PC-9 (cell line): ENCODE measurements around the gene FAM98C. TPM values are rescaled to one million over a fixed set of nuclear protein-coding genes. Genes with fewer than 3 reads are reported as not detected.

ENCODE experiments used
- BruUV-seq: library from RNA; stranded (reverse); fragments of 400-500 nt; replicated peaks from 2 replicates; lab custom pipeline; 2021; lab: Mats Ljungman, UMichigan
- CTCF ChIA-PET: fragments of 300-600 bp; sonication (Branson Sonifier 250); formaldehyde crosslinking; loops from one replicate; lab custom pipeline; 2022; ENCODE audit warnings: antibody characterized with exemption; lab: Charles Lee
- POLR2A ChIA-PET: fragments of 300-600 bp; sonication (Branson Sonifier 250); formaldehyde crosslinking; loops from one replicate; lab custom pipeline; 2022; ENCODE audit warnings: antibody characterized with exemption; ENCODE audit not compliant: unreplicated experiment; lab: Charles Lee
- DNase-seq, 2 experiments: peaks; one replicate each; pipeline versions ENCODE4 v3.0.0 to v3.0.0-alpha.2; 2015 to 2022; ENCODE audit warnings: mixed read lengths in 1 of 2
- H2AFZ ChIP-seq: fragments of 200-600 bp; sonication (generic); 2 replicates; pipeline ENCODE4 v1.8.1; 2017; ENCODE audit warnings: antibody characterized with exemption
- H3F3A ChIP-seq: fragments of 200-600 bp; sonication (generic); 2 replicates; pipeline ENCODE4 v1.8.1; 2017; ENCODE audit warnings: antibody characterized with exemption, mild to moderate bottlenecking, low read depth; ENCODE audit not compliant: insufficient read depth
- H3K27ac ChIP-seq: fragments of 200-600 bp; sonication (generic); 2 replicates; pipeline ENCODE4 v1.6.1; 2016; ENCODE audit warnings: mixed run types
- H3K27me3 ChIP-seq: fragments of 200-600 bp; sonication (generic); 2 replicates; pipeline ENCODE4 v1.6.1; 2016; ENCODE audit warnings: low read depth, mixed run types; ENCODE audit not compliant: insufficient read depth
- H3K36me3 ChIP-seq: fragments of 200-600 bp; sonication (generic); 2 replicates; pipeline ENCODE4 v1.6.1; 2016; ENCODE audit warnings: low read depth, mixed run types
- H3K4me1 ChIP-seq: fragments of 200-600 bp; sonication (generic); replicated peaks from 2 replicates; pipeline ENCODE4 v1.6.1; 2016; ENCODE audit warnings: mixed run types; ENCODE audit not compliant: insufficient read depth
- H3K4me2 ChIP-seq: fragments of 200-600 bp; sonication (generic); 2 replicates; pipeline ENCODE4 v1.6.1; 2017; ENCODE audit warnings: mixed run types
- H3K4me3 ChIP-seq: fragments of 200-600 bp; sonication (generic); 2 replicates; pipeline ENCODE4 v1.6.1; 2016; ENCODE audit warnings: mixed run types
- H3K79me2 ChIP-seq: fragments of 200-600 bp; sonication (generic); 2 replicates; pipeline ENCODE4 v1.6.1; 2017; ENCODE audit warnings: low read depth, mixed run types
- H3K9me2 ChIP-seq: fragments of 200-600 bp; sonication (generic); 2 replicates; pipeline ENCODE4 v1.8.1; 2017; ENCODE audit warnings: mild to moderate bottlenecking; ENCODE audit not compliant: insufficient read depth
- H3K9me3 ChIP-seq: fragments of 200-600 bp; sonication (generic); 2 replicates; pipeline ENCODE4 v1.8.1; 2016; ENCODE audit warnings: low read depth; ENCODE audit not compliant: insufficient read depth
- H4K20me1 ChIP-seq: fragments of 200-600 bp; sonication (generic); 2 replicates; pipeline ENCODE4 v1.8.1; 2017; ENCODE audit not compliant: insufficient read depth
- EZH2 ChIP-seq: fragments of 200-600 bp; sonication (generic); IDR thresholded peaks from 2 replicates; pipeline ENCODE4 v1.8.0; 2017; ENCODE audit warnings: antibody characterized with exemption, low read depth
- intact Hi-C: fragments of 100-400 bp; cut with micrococcal nuclease; formaldehyde crosslinking; loops from one replicate; pipeline ENCODE4 v1.10.0; 2022; ENCODE audit not compliant: unreplicated experiment
- total RNA-seq: library from RNA; stranded (reverse); gene quantifications from 2 replicates; pipeline ENCODE4 v1.2.3, GENCODE V29; 2021
- TF ChIP-seq, protein P1 (sequence below): fragments of 200-600 bp; sonication (generic); conservative IDR thresholded peaks from 2 replicates; pipeline ENCODE4 v1.6.1; 2017; ENCODE audit warnings: mixed run types, antibody characterized with exemption, mild to moderate bottlenecking, moderate library complexity

The FAM98C gene
- total RNA-seq, 1 experiment from 2014 or later: 15.8 TPM

DNA sequence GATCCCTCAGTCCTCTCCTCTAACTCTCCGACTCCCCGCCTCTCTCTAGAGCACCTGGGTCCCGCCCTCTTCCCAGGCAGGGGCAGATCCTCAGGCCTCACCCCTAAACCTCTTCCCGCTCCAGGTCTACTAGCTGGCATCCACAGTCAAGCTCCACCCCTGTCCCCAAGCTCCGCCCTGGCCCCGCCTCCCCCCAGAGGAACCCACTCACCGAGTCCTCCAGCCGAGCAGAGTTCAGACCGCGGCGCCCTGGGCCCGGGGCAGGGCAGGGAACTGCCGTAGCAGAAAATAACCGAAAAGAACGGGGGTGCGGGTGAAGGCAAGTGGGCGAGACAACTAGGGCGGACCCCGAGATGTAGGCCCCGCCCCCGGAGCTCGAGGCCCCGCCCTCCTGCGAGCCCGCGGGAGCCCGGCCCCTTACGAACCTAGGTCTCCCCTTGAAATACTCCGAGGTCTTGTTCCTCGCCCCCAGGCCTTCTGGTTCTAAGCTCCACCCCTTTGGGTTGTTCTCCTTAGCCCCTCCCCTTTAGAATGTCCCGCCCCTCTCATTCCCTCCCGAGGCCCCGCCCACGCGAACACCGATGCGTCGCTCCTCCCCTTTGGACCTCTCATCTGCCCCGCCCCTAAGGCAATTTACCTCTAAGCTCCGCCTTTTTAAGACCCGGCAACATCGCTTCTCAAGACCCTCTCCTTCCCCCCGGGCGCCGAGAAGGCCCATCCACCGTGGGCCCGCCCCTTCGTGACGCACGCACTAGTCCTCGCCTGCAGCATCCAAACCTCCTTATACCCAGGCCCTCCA is 15.1 kb upstream of the FAM98C start, which contains the start of gene GGN:
Gene GGN, minus strand, starts transcription at position 485 of the 799 bp plus-strand sequence. CDS start 773 bp downstream, outside the sequence.
- POLR2A ChIA-PET: interaction anchor here (0.5 to 1.5 kb wide), 12 partner anchors 11 to 1048 kb away, joined by 3 to 34 read pairs (median 8); partner anchors contain the start of genes ACTN4, FAM98C, PSMD8 and RPS16
- intact Hi-C loops: loop anchor here (1.0 to 10.0 kb wide), 4 partner anchors 13 to 483 kb away; partner anchors contain the start of genes PSMD8, SIPA1L3 and WDR87
- peak within 1 kb of the TSS; percentile 83 for H2AFZ ChIP-seq

GRCh38 chr19:38388349-38389100 is 14.4 kb upstream of the FAM98C start, which contains the start of gene SPRED3:
Gene SPRED3, plus strand, starts transcription at chr19:38388697. Its CDS starts 1,606 bp downstream, at chr19:38390303.
- no peak for DNase-seq
- intact Hi-C loops: loop anchor here (1.0 to 10.0 kb wide), 3 partner anchors 14 to 484 kb away; partner anchors contain the start of genes PSMD8, SIPA1L3 and WDR87

More for the DNA sequence above, 15.1 kb upstream of the FAM98C start, which contains the start of gene GGN:
- Histone ChIP-seq H3F3A (peaks cover 27% of the 10 kb centered on the region; the same call in 1 of the 2 replicates), H3K4me1 (peaks cover 8% of the 10 kb centered on the region; the same call in 1 of the 2 replicates), H3K27ac (peak within 1 kb of the TSS; percentile 36; the same call in 1 of the 2 replicates), H3K79me2 (no peaks in the 10 kb centered on the region), H3K4me3 (peak within 1 kb of the TSS; percentile 71), H3K9me2 (no peaks in the 10 kb centered on the region), H3K9me3 (no peaks in the 10 kb centered on the region), H3K27me3 (no peaks in the 10 kb centered on the region), H3K36me3 (no peaks in the 10 kb centered on the region), H4K20me1 (no peaks in the 10 kb centered on the region), H3K4me2 (peak within 1 kb of the TSS; percentile 81)
- DNase-seq: peak; percentile 81 to 93
- CTCF ChIA-PET: interaction anchor here (0.5 to 3.0 kb wide), 7 partner anchors 14 to 954 kb away, joined by 3 to 29 read pairs (median 8); partner anchors contain the start of genes C19orf33, FAM98C, PSMD8 and SAMD4B
- TF ChIP-seq, protein P1, sequence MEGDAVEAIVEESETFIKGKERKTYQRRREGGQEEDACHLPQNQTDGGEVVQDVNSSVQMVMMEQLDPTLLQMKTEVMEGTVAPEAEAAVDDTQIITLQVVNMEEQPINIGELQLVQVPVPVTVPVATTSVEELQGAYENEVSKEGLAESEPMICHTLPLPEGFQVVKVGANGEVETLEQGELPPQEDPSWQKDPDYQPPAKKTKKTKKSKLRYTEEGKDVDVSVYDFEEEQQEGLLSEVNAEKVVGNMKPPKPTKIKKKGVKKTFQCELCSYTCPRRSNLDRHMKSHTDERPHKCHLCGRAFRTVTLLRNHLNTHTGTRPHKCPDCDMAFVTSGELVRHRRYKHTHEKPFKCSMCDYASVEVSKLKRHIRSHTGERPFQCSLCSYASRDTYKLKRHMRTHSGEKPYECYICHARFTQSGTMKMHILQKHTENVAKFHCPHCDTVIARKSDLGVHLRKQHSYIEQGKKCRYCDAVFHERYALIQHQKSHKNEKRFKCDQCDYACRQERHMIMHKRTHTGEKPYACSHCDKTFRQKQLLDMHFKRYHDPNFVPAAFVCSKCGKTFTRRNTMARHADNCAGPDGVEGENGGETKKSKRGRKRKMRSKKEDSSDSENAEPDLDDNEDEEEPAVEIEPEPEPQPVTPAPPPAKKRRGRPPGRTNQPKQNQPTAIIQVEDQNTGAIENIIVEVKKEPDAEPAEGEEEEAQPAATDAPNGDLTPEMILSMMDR: no peak
- no peak for TF ChIP-seq EZH2
- no TSS peak for BruUV-seq

More at GRCh38 chr19:38388349-38389100, 14.4 kb upstream of the FAM98C start, which contains the start of gene SPRED3:
- Histone ChIP-seq H3K79me2 (no peaks in the 10 kb centered on the region), H3K9me2 (no peaks in the 10 kb centered on the region), H3F3A (peaks cover 26% of the 10 kb centered on the region; the same call in 1 of the 2 replicates), H3K27ac (peak within 1 kb of the TSS; percentile 36; the same call in 1 of the 2 replicates), H3K27me3 (no peaks in the 10 kb centered on the region), H4K20me1 (no peaks in the 10 kb centered on the region), H3K36me3 (no peaks in the 10 kb centered on the region), H3K4me3 (peak within 1 kb of the TSS; percentile 71), H3K4me1 (peaks cover 8% of the 10 kb centered on the region; the same call in 1 of the 2 replicates), H3K4me2 (peak within 1 kb of the TSS; percentile 81), H3K9me3 (no peaks in the 10 kb centered on the region), H2AFZ (peak within 1 kb of the TSS; percentile 83)
- BruUV-seq: TSS peak; percentile 30
- ChIA-PET CTCF (interaction anchor here (0.6 to 3.0 kb wide), 5 partner anchors 14 to 486 kb away, joined by 3 to 29 read pairs (median 8); partner anchors contain the start of genes C19orf33 and FAM98C), POLR2A (interaction anchor here (0.6 to 1.5 kb wide), 8 partner anchors 14 to 1047 kb away, joined by 3 to 34 read pairs (median 10); partner anchors contain the start of genes ACTN4, FAM98C, PSMD8 and RPS16)
- TF ChIP-seq, protein P1: no peak
- no peak for TF ChIP-seq EZH2
